ENCODE data around the gene PADI2. TPM values are rescaled to one million over a fixed set of nuclear protein-coding genes. Genes with fewer than 3 reads are reported as not detected.

The PADI2 gene
- total RNA-seq, 4 donors from 2014 or later = 15.4 to 27.2 (median 18.6) TPM

DNA sequence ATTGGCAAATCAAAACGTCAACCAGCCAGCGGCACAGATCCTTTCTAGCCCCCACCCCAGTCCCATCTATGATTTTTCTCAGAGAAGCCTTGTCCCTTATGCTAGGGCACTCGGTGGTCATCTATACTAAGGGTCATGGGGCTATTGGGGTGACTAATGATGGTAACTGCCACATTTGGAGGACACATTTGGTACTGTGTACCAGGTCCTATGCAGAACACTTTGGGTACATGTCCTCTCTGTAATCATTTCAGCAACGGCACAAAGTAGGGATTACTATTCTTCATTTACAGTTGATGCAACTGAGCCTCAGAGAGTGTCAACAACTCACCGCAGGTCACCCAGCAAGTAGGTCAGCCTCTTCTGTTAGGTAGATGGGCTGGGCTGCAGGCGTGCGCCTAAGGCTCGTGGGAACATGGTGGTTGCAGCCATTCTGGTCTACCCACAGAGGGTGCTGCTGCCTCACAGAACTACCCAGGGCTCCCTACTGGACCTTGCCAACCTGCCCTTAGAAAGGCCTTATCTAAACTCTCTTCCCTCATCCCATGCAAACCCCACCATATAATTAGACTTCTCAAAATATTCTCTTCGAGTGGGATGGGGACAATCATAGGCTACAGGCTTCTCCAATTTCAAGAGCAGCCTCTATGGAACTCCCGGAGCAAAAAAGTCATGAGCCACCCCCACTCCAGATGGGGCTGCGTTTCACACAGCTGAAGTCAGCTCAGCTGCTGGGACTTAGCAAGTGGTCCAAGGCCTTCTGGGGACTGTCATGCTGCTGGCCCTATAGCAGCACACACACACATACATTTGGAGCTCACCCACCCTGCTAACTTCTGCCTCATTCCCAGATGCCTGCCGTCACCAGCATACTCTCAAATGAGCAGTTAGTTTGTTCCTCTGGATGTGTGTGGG is 59.6 kb downstream of the PADI2 start:
- Histone ChIP-seq H3K9me3 (no peaks in the 10 kb centered on the region), H3K4me1 (no peaks in the 10 kb centered on the region), H3K27me3 (no peaks in the 10 kb centered on the region), H3K27ac (no peak overlapping the region), H3K4me3 (no peak overlapping the region), H3K36me3 (no peaks in the 10 kb centered on the region)
- TF ChIP-seq, protein P1, sequence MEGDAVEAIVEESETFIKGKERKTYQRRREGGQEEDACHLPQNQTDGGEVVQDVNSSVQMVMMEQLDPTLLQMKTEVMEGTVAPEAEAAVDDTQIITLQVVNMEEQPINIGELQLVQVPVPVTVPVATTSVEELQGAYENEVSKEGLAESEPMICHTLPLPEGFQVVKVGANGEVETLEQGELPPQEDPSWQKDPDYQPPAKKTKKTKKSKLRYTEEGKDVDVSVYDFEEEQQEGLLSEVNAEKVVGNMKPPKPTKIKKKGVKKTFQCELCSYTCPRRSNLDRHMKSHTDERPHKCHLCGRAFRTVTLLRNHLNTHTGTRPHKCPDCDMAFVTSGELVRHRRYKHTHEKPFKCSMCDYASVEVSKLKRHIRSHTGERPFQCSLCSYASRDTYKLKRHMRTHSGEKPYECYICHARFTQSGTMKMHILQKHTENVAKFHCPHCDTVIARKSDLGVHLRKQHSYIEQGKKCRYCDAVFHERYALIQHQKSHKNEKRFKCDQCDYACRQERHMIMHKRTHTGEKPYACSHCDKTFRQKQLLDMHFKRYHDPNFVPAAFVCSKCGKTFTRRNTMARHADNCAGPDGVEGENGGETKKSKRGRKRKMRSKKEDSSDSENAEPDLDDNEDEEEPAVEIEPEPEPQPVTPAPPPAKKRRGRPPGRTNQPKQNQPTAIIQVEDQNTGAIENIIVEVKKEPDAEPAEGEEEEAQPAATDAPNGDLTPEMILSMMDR (IDR thresholded peaks at IDR 0.05) = peak; percentile 40 to 59
- no peak for TF ChIP-seq POLR2A (IDR thresholded peaks at IDR 0.05)
- WGBS = 43% methylated on average over 9 of the region's 12 CpGs
- no peak for DNase-seq (ENCODE audit: low spot score in 2 of 2)

DNA sequence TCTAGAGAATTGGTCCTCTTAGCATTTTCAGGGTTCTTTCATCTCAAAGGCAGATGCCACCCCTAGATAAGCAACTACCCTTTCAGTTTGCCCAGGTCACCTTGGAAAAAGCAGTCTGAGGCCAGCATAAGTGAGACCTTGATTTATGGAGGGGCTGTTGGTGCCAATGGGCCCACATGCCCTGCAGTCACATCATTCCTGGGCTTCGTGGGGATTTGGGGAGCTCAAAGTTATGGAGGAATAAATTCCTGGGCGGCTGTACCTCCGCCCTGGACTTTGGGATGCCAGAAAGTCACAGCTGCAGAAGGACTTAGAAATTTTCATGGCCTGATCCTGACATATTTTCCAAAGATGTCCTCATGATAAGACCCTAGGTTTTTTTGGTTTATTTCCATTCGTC is 62.7 kb downstream of the PADI2 start:
- H3K4me1 ChIP-seq = peaks cover 19% of the 10 kb centered on the region
- no peak for TF ChIP-seq EP300 (IDR thresholded peaks at IDR 0.05)
- no peak for TF ChIP-seq POLR2A (IDR thresholded peaks at IDR 0.05)
- TF ChIP-seq, protein P1 (IDR thresholded peaks at IDR 0.05) = no peak
- no peak for TF ChIP-seq POLR2AphosphoS5 (IDR thresholded peaks at IDR 0.05)
- H3K36me3 ChIP-seq = no peaks in the 10 kb centered on the region
- H3K27me3 ChIP-seq = no peaks in the 10 kb centered on the region
- no peak for DNase-seq (ENCODE audit: low spot score in 2 of 2)
- H3K4me3 ChIP-seq = no peak overlapping the region
- no peak overlapping the region for H3K27ac ChIP-seq
- no peaks in the 10 kb centered on the region for H3K9me3 ChIP-seq
- 78% methylated on average over 4 of the region's 4 CpGs for WGBS

GRCh38 chr1:17055801-17056200 is 63.5 kb downstream of the PADI2 start:
- Histone ChIP-seq H3K27ac (no peak overlapping the region), H3K9me3 (no peaks in the 10 kb centered on the region), H3K36me3 (peaks cover 6% of the 10 kb centered on the region), H3K27me3 (no peaks in the 10 kb centered on the region), H3K4me3 (no peak overlapping the region), H3K4me1 (peaks cover 24% of the 10 kb centered on the region)
- WGBS = 98% methylated on average over 7 of the region's 7 CpGs
- no peak for TF ChIP-seq POLR2A (IDR thresholded peaks at IDR 0.05)
- TF ChIP-seq POLR2AphosphoS5 (IDR thresholded peaks at IDR 0.05) = no peak
- TF ChIP-seq, protein P1 (IDR thresholded peaks at IDR 0.05) = no peak
- no peak for TF ChIP-seq EP300 (IDR thresholded peaks at IDR 0.05)
- no peak for DNase-seq (ENCODE audit: low spot score in 2 of 2)

GRCh38 chr1:17053685-17054410 is 65.4 kb downstream of the PADI2 start, which contains the start of gene SDHB:
TSS of gene SDHB (minus strand) at chr1:17054032. CDS start at chr1:17054019, 13 bp downstream.
- H3K27me3 ChIP-seq = no peaks in the 10 kb centered on the region
- H3K9me3 ChIP-seq = no peaks in the 10 kb centered on the region
- peak; percentile 99 for DNase-seq (ENCODE audit: low spot score in 2 of 2)
- H3K36me3 ChIP-seq = peaks cover 16% of the 10 kb centered on the region
- H3K4me1 ChIP-seq = peaks cover 24% of the 10 kb centered on the region
- peak within 1 kb of the TSS; percentile 66 for H3K4me3 ChIP-seq
- peak within 1 kb of the TSS; percentile 79 for H3K27ac ChIP-seq
- TF ChIP-seq POLR2A (IDR thresholded peaks at IDR 0.05) = peak in 1 of 2 donors; percentile 88
- TF ChIP-seq EP300 (IDR thresholded peaks at IDR 0.05) = no peak
- TF ChIP-seq POLR2AphosphoS5 (IDR thresholded peaks at IDR 0.05) = peak in 2 of 3 donors; percentile 68 to 89
- TF ChIP-seq, protein P1 (IDR thresholded peaks at IDR 0.05) = no peak
- under 1% methylated on average over 25 of the region's 44 CpGs for WGBS
